HG03064 (cell line): ENCODE results near the gene RHOXF2B.
"Not testable (repeated sequence)": the region's sequence is repeated elsewhere in the genome, so short reads cannot be mapped to it uniquely, and the experiment has no call there.

ENCODE experiments used
- ATAC-seq: cut with Tn5 transposase; IDR thresholded peaks from one replicate; pipeline ENCODE4 v1.9.1; 2021; ENCODE audit warnings: low read depth; ENCODE audit not compliant: unreplicated experiment

Gene RHOXF2B

GRCh38 chrX:120077590-120077989 is at the start of gene RHOXF2B:
TSS of gene RHOXF2B (minus strand) at chrX:120077690. CDS start at chrX:120077552, 138 bp downstream.
- ATAC-seq: not testable (repeated sequence)

GRCh38 chrX:120125444-120125843 is 48.0 kb upstream of the RHOXF2B start:
- no peak for ATAC-seq

GRCh38 chrX:120120223-120120622 is 42.7 kb upstream of the RHOXF2B start:
- ATAC-seq: no peak

- ATAC-seq: no peak
Measured at GRCh38 chrX:120115438-120115963, 38.0 kb upstream of the RHOXF2B start, which contains the start of gene RHOXF1. TSS of gene RHOXF1 (minus strand) at chrX:120115913. CDS start at chrX:120115862, 51 bp downstream.

GRCh38 chrX:120111611-120112010 is 34.1 kb upstream of the RHOXF2B start:
- no peak for ATAC-seq

- ATAC-seq: no peak
Measured at GRCh38 chrX:120109378-120109777, 31.9 kb upstream of the RHOXF2B start.

- ATAC-seq: not testable (repeated sequence)
Measured at GRCh38 chrX:120104707-120105106, 27.2 kb upstream of the RHOXF2B start.

GRCh38 chrX:120101057-120101456 is 23.6 kb upstream of the RHOXF2B start:
- not testable (repeated sequence) for ATAC-seq

GRCh38 chrX:120090208-120090607 is 12.7 kb upstream of the RHOXF2B start:
- no peak for ATAC-seq

- ATAC-seq: no peak
Measured at GRCh38 chrX:120087289-120088017, 10.0 kb upstream of the RHOXF2B start.

GRCh38 chrX:120085553-120086185 is 8.2 kb upstream of the RHOXF2B start:
- not testable (repeated sequence) for ATAC-seq

GRCh38 chrX:120066169-120066568 is 11.3 kb downstream of the RHOXF2B start:
- ATAC-seq: not testable (repeated sequence)

GRCh38 chrX:120042712-120043111 is 34.8 kb downstream of the RHOXF2B start:
- not testable (repeated sequence) for ATAC-seq

GRCh38 chrX:120042247-120042646 is 35.2 kb downstream of the RHOXF2B start:
- not testable (repeated sequence) for ATAC-seq

- not testable (repeated sequence) for ATAC-seq
Measured at GRCh38 chrX:120040176-120040575, 37.3 kb downstream of the RHOXF2B start.

- not testable (repeated sequence) for ATAC-seq
Measured at GRCh38 chrX:120039087-120039733, 38.3 kb downstream of the RHOXF2B start.

GRCh38 chrX:120036704-120037103 is 40.8 kb downstream of the RHOXF2B start:
- no peak for ATAC-seq

GRCh38 chrX:120035522-120036309 is 41.8 kb downstream of the RHOXF2B start:
- ATAC-seq: peak; percentile 91

GRCh38 chrX:120029354-120029753 is 48.1 kb downstream of the RHOXF2B start:
- ATAC-seq: no peak

- ATAC-seq: no peak
Measured at GRCh38 chrX:120023259-120023658, 54.2 kb downstream of the RHOXF2B start.
